Thymus (tissue), 11 donors: ENCODE results near the gene GPNMB. TPM values are rescaled to one million over a fixed set of nuclear protein-coding genes. Genes with fewer than 3 reads are reported as not detected.

Experiments
- DNase-seq, 9 donors: peaks; one replicate each; pipeline ENCODE4 v3.0.0-alpha.2; 2013; ENCODE audit warnings: low spot score in 9 of 9, low read depth in 6 of 9, missing footprints in 1 of 9
- H3K27ac ChIP-seq, 2 donors: one replicate each; pipeline ENCODE4 v1.5.1; 2013; ENCODE audit warnings: control low read depth in 1 of 2, low read depth in 1 of 2, low read length in 1 of 2, mild to moderate bottlenecking in 1 of 2, moderate library complexity in 1 of 2
- H3K27me3 ChIP-seq, 2 donors: one replicate each; pipeline ENCODE4 v1.5.1; 2013; ENCODE audit warnings: low read length in 1 of 2; ENCODE audit not compliant: control insufficient read depth in 2 of 2, insufficient read depth in 1 of 2
- H3K36me3 ChIP-seq, 2 donors: one replicate each; pipeline ENCODE4 v1.5.1; 2013; ENCODE audit warnings: low read length in 1 of 2, mild to moderate bottlenecking in 1 of 2, moderate library complexity in 1 of 2; ENCODE audit not compliant: control insufficient read depth in 2 of 2, insufficient read depth in 2 of 2
- H3K4me1 ChIP-seq, 2 donors: one replicate each; pipeline ENCODE4 v1.5.1; 2013; ENCODE audit warnings: low read length in 2 of 2; ENCODE audit not compliant: control insufficient read depth in 2 of 2, insufficient read depth in 2 of 2
- H3K4me3 ChIP-seq, 2 donors: one replicate each; pipeline ENCODE4 v1.5.1; 2013; ENCODE audit warnings: low read length in 2 of 2, control low read depth in 1 of 2, mild to moderate bottlenecking in 1 of 2
- H3K9me3 ChIP-seq, 2 donors: one replicate each; pipeline ENCODE4 v1.5.1; 2013; ENCODE audit warnings: low read length in 1 of 2, mild to moderate bottlenecking in 1 of 2; ENCODE audit not compliant: control insufficient read depth in 2 of 2, insufficient read depth in 1 of 2
- WGBS: extraction: QIAGEN DNeasy Blood & Tissue Kit; methylation state at CpG from one replicate; pipeline ENCODE4 v1.1.7; 2013; 5-methylcytosine and 5-hydroxymethylcytosine counted together
- polyA plus RNA-seq: library from polyadenylated mRNA; stranded (reverse); fragments of 200-250 nt; gene quantifications from one replicate; pipeline ENCODE4 v1.2.3, GENCODE V29; 2013
- total RNA-seq: library from RNA; stranded (reverse); fragments of 120-200 nt; gene quantifications from one replicate; pipeline ENCODE4 v1.2.4, GENCODE V29; 2013
- donor health status: healthy.

GPNMB gene
- total and polyA plus RNA-seq, 2 donors: 63.4 to 150 TPM

DNA sequence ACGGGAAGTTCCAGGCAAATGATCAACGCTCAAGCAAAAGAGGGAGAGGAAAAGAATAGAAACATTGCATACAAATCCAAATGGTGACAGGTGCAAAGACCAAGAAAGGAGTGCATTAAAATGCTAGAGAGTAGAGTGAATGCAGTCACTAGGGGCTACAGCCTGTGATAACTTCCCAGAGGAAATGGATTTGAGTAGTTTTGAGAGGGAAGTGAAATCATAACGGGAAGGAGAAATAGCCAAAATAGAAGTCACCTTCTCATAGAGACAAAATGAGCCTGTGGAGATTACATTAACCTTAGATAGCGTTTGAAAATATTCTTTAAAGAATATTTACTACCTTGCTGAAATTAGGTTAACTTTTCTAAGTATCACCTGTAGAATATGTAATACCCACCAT lies 38.3 kb upstream of the GPNMB start:
- Histone ChIP-seq H3K4me3 (no peak overlapping the region), H3K27me3 (peaks cover 3 to 12% of the 10 kb centered on the region in 2 donors), H3K4me1 (no peaks in the 10 kb centered on the region), H3K36me3 (no peaks in the 10 kb centered on the region), H3K27ac (no peak overlapping the region), H3K9me3 (no peaks in the 10 kb centered on the region)
- 85% methylated on average over 4 of the region's 4 CpGs for WGBS
- no peak for DNase-seq

DNA sequence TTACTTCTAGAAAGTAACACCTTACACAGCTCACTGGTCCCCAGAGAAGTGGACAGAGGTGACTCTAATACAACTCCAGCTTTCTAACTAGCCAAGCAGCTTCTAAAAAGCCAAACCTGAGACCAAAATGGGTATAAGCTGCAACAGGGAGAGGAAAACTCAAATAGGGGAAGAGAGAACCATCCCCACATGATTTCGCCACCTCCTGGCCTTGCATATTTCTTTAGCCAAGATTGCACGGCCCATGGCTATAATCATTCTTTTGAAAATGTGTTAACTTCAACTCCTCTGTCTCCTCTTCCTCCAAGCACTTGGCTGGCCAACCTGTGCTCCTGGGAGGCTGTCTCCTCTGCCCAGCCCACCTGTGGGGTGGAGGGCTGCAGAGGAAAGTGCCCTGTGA lies 36.1 kb upstream of the GPNMB start:
- peaks cover 3 to 12% of the 10 kb centered on the region in 2 donors for H3K27me3 ChIP-seq
- H3K4me1 ChIP-seq: no peaks in the 10 kb centered on the region
- no peak overlapping the region for H3K27ac ChIP-seq
- no peak for DNase-seq
- no peak overlapping the region for H3K4me3 ChIP-seq
- no peaks in the 10 kb centered on the region for H3K9me3 ChIP-seq
- 68% methylated on average over 2 of the region's 2 CpGs for WGBS
- no peaks in the 10 kb centered on the region for H3K36me3 ChIP-seq

- no peak overlapping the region for H3K27ac ChIP-seq
- peaks cover 0 to 2% of the 10 kb centered on the region in 2 donors for H3K27me3 ChIP-seq
- no peak overlapping the region for H3K4me3 ChIP-seq
- no peak for DNase-seq
- H3K4me1 ChIP-seq: no peaks in the 10 kb centered on the region
- no peaks in the 10 kb centered on the region for H3K9me3 ChIP-seq
- H3K36me3 ChIP-seq: no peaks in the 10 kb centered on the region
- 94% methylated on average over 11 of the region's 11 CpGs for WGBS
Observed at GRCh38 chr7:23211589-23211988, 35.0 kb upstream of the GPNMB start.

GRCh38 chr7:23212395-23212794 lies 34.2 kb upstream of the GPNMB start:
- Histone ChIP-seq H3K9me3 (no peaks in the 10 kb centered on the region), H3K36me3 (no peaks in the 10 kb centered on the region), H3K4me3 (no peak overlapping the region), H3K27ac (no peak overlapping the region), H3K4me1 (no peaks in the 10 kb centered on the region), H3K27me3 (no peaks in the 10 kb centered on the region)
- 96% methylated on average over 2 of the region's 2 CpGs for WGBS
- DNase-seq: no peak

- H3K9me3 ChIP-seq: no peaks in the 10 kb centered on the region
- no peak overlapping the region for H3K27ac ChIP-seq
- DNase-seq: no peak
- no peaks in the 10 kb centered on the region for H3K27me3 ChIP-seq
- 88% methylated on average over 4 of the region's 4 CpGs for WGBS
- no peak overlapping the region for H3K4me3 ChIP-seq
- no peaks in the 10 kb centered on the region for H3K4me1 ChIP-seq
- no peaks in the 10 kb centered on the region for H3K36me3 ChIP-seq
Observed at GRCh38 chr7:23212841-23213240, 33.7 kb upstream of the GPNMB start.

GRCh38 chr7:23213755-23214154 lies 32.8 kb upstream of the GPNMB start:
- Histone ChIP-seq H3K27ac (no peak overlapping the region), H3K36me3 (no peaks in the 10 kb centered on the region), H3K27me3 (no peaks in the 10 kb centered on the region), H3K4me1 (no peaks in the 10 kb centered on the region), H3K4me3 (no peak overlapping the region), H3K9me3 (no peaks in the 10 kb centered on the region)
- DNase-seq: no peak
- 97% methylated on average over 11 of the region's 11 CpGs for WGBS

DNA sequence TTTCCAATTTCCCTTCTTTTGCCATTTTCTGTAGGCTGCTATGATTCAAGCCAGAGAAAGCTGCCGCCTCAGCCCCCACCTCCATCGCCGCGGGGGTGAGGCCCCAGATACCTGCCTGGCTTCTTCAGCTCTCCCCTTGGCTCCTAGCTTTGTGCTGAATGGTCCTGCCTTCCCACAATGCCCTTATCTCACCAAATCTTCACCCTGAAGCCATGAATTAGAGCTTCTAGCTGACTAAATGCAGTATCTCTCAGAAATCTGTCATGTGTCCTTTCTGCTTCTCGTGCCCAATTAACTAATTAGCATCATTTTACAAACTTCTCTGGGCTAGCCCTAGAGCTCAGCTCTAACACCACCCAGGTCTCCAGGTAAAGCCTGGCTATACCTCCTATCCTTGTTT lies 32.2 kb upstream of the GPNMB start:
- 97% methylated on average over 5 of the region's 5 CpGs for WGBS
- Histone ChIP-seq H3K4me3 (no peak overlapping the region), H3K9me3 (no peaks in the 10 kb centered on the region)

DNA sequence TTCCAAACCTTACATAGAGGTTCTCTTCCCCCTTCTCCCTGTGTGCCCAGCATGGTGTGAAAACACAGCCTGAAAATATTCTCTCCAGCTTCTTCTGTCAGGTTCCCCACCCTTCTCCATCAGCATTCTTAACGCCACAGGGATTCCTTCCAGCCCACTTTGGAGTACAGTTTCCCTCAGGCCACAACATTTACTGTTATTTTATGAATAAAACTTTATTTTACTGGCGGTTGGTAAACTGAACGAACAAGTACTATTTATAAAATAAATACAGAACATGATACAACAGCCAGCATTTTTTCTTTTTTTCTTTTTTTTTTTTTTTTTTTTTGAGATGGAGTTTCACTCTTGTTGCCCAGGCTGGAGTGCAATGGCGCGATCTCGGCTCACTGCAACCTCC lies 31.6 kb upstream of the GPNMB start:
- Histone ChIP-seq H3K36me3 (no peaks in the 10 kb centered on the region), H3K4me1 (no peaks in the 10 kb centered on the region), H3K9me3 (no peaks in the 10 kb centered on the region), H3K27ac (no peak overlapping the region), H3K27me3 (no peaks in the 10 kb centered on the region), H3K4me3 (no peak overlapping the region)
- WGBS: 98% methylated on average over 3 of the region's 6 CpGs
- DNase-seq: no peak

More for the DNA sequence above, 32.2 kb upstream of the GPNMB start:
- no peak for DNase-seq
- Histone ChIP-seq H3K27ac (no peak overlapping the region), H3K4me1 (no peaks in the 10 kb centered on the region), H3K36me3 (no peaks in the 10 kb centered on the region), H3K27me3 (no peaks in the 10 kb centered on the region)

GRCh38 chr7:23216021-23216420 lies 30.6 kb upstream of the GPNMB start:
- no peaks in the 10 kb centered on the region for H3K27me3 ChIP-seq
- 42% methylated on average over 2 of the region's 2 CpGs for WGBS
- no peak overlapping the region for H3K4me3 ChIP-seq
- no peak for DNase-seq
- H3K27ac ChIP-seq: no peak overlapping the region
- H3K9me3 ChIP-seq: no peaks in the 10 kb centered on the region
- no peaks in the 10 kb centered on the region for H3K36me3 ChIP-seq
- H3K4me1 ChIP-seq: peaks cover 0 to 2% of the 10 kb centered on the region in 2 donors

- H3K4me3 ChIP-seq: no peak overlapping the region
- H3K27ac ChIP-seq: no peak overlapping the region
- 81% methylated on average over 3 of the region's 3 CpGs for WGBS
- H3K27me3 ChIP-seq: no peaks in the 10 kb centered on the region
- DNase-seq: no peak
- no peaks in the 10 kb centered on the region for H3K36me3 ChIP-seq
- H3K4me1 ChIP-seq: peaks cover 0 to 6% of the 10 kb centered on the region in 2 donors
- no peaks in the 10 kb centered on the region for H3K9me3 ChIP-seq
Observed at GRCh38 chr7:23218196-23218595, 28.4 kb upstream of the GPNMB start.
